Measurements from ENCODE around the gene GRK5.

DNA sequence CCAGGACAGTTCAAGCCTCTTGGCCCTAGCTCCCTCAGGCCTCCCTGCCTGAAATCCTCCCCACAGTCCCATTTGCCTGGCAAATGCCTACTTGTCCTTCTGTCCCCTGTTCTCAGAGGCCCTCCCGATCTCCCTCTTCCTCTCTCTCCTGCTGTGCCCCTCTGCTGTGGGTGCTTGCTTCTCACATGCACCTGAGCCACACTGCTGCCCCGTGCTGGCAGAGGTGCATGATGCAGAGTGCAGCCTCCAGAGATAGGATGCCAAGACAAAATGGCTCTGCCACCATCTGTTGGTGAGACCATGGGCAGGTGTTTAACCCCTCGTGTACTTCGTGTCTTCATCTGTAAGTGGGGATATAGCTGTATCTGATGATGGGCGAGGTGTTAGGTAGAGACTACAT lies 176.8 kb downstream of the GRK5 start:
- TF ChIP-seq, protein P1, sequence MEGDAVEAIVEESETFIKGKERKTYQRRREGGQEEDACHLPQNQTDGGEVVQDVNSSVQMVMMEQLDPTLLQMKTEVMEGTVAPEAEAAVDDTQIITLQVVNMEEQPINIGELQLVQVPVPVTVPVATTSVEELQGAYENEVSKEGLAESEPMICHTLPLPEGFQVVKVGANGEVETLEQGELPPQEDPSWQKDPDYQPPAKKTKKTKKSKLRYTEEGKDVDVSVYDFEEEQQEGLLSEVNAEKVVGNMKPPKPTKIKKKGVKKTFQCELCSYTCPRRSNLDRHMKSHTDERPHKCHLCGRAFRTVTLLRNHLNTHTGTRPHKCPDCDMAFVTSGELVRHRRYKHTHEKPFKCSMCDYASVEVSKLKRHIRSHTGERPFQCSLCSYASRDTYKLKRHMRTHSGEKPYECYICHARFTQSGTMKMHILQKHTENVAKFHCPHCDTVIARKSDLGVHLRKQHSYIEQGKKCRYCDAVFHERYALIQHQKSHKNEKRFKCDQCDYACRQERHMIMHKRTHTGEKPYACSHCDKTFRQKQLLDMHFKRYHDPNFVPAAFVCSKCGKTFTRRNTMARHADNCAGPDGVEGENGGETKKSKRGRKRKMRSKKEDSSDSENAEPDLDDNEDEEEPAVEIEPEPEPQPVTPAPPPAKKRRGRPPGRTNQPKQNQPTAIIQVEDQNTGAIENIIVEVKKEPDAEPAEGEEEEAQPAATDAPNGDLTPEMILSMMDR (IDR thresholded peaks at IDR 0.05; ENCODE audit: low read depth, low read length) = no peak
- TF ChIP-seq, protein P2, sequence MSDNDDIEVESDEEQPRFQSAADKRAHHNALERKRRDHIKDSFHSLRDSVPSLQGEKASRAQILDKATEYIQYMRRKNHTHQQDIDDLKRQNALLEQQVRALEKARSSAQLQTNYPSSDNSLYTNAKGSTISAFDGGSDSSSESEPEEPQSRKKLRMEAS (IDR thresholded peaks at IDR 0.05; ENCODE audit: low read depth, low read length) = no peak
- TF ChIP-seq POLR2A (IDR thresholded peaks at IDR 0.05; ENCODE audit: extremely low read depth, insufficient read length) (no peak), MYC (IDR thresholded peaks at IDR 0.05; ENCODE audit: low read depth, low read length) (no peak)
